ENCODE results near the gene VASH1. TPM values are rescaled to one million over a fixed set of nuclear protein-coding genes. Genes with fewer than 3 reads are reported as not detected.

The VASH1 gene
- 10 to 100 TPM; 10.3 to 19.8 TPM for total RNA-seq
- 39.3 TPM for polyA plus RNA-seq (2013, experiment 1 of 2)
- 42.6 TPM for polyA plus RNA-seq (2013, experiment 2 of 2)
- long read RNA-seq, experiment 1, partial matches to known transcripts = 0 of 3 reads
- long read RNA-seq, experiment 1, other reads (novel, unspliced or antisense) = 3 of 3 reads
- long read RNA-seq, experiment 2, full-length matches to known transcripts = 5 of 29 reads
- long read RNA-seq, experiment 2, partial matches to known transcripts = 2 of 29 reads
- long read RNA-seq, experiment 2, other reads (novel, unspliced or antisense) = 22 of 29 reads
- long read RNA-seq, experiment 3, full-length matches to known transcripts = 2 of 14 reads
- long read RNA-seq, experiment 3, partial matches to known transcripts = 1 of 14 reads
- long read RNA-seq, experiment 3, other reads (novel, unspliced or antisense) = 11 of 14 reads
- long read RNA-seq, experiment 4, partial matches to known transcripts = 0 of 3 reads
- long read RNA-seq, experiment 4, other reads (novel, unspliced or antisense) = 3 of 3 reads

GRCh38 chr14:76761136-76761959 is at the start of gene VASH1:
Gene VASH1 (plus strand): TSS chr14:76761468. CDS start chr14:76762822, 1,354 bp downstream.
- Histone ChIP-seq H3K36me3 (ENCODE audit: control insufficient read depth, insufficient read depth, low read length) (no peaks in the 10 kb centered on the region), H3K4me3 (ENCODE audit: low read length) (peak within 1 kb of the TSS; percentile 82), H3K9ac (ENCODE audit: extremely low read depth, low read length, poor library complexity, severe bottlenecking) (peak within 1 kb of the TSS; percentile 44), H3K27me3 (ENCODE audit: control insufficient read depth, insufficient read depth, low read length, poor library complexity, severe bottlenecking) (peaks cover 50% of the 10 kb centered on the region), H3K4me1 (ENCODE audit: control insufficient read depth, insufficient read depth, low read length) (no peaks in the 10 kb centered on the region), H3K9me3 (ENCODE audit: control insufficient read depth, low read length) (no peaks in the 10 kb centered on the region), H3K27ac (ENCODE audit: low read depth, low read length) (peak within 1 kb of the TSS; percentile 75)
- Mint-ChIP-seq H3K27ac (peak within 1 kb of the TSS; percentile 68), H3K4me3 (peak within 1 kb of the TSS; percentile 65), H3K36me3 (ENCODE audit: low read depth) (peaks cover 3% of the 10 kb centered on the region), H3K9me3 (no peaks in the 10 kb centered on the region), H3K27me3 (ENCODE audit: insufficient read depth) (peaks cover 79% of the 10 kb centered on the region), H3K4me1 (peaks cover 5% of the 10 kb centered on the region)
- WGBS, 2 experiments (ENCODE audit: insufficient coverage in 1 of 2, insufficient read length in 1 of 2) = 0 to 3% methylated on average over 23 to 96 of the region's 96 CpGs
- no peak for TF ChIP-seq CTCF (conservative IDR thresholded peaks at IDR 0.05)
- peak; percentile 88 for DNase-seq

DNA sequence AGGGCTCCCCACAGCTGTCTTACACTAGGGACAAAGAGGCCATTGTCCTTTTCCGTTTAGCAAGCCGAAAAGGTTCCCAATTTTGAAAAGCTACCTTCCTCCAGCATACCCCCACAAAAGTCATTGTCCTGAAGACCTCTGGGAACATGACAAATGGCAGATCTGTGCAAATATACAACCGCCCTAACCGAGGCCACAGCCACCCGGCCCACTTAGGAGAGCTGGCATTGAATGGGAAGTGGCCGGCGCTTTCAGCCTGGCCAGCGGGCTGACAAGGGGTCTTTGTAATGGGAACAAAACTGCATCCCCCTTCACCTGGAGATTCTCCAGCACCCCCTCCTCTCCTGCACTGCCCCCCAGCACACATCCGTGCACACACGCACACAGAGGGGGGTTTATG is 48.1 kb upstream of the VASH1 start:
- H3K36me3 ChIP-seq (ENCODE audit: control insufficient read depth, insufficient read depth, low read length) = no peaks in the 10 kb centered on the region
- Mint-ChIP-seq H3K4me1 (no peaks in the 10 kb centered on the region), H3K9me3 (no peaks in the 10 kb centered on the region), H3K27me3 (ENCODE audit: insufficient read depth) (peaks cover 5% of the 10 kb centered on the region), H3K4me3 (no peak overlapping the region), H3K36me3 (ENCODE audit: low read depth) (no peaks in the 10 kb centered on the region), H3K27ac (no peak overlapping the region)
- H3K9ac ChIP-seq (ENCODE audit: extremely low read depth, low read length, poor library complexity, severe bottlenecking) = no peak overlapping the region
- H3K4me1 ChIP-seq (ENCODE audit: control insufficient read depth, insufficient read depth, low read length) = no peaks in the 10 kb centered on the region
- H3K9me3 ChIP-seq (ENCODE audit: control insufficient read depth, low read length) = no peaks in the 10 kb centered on the region
- no peak for TF ChIP-seq CTCF (conservative IDR thresholded peaks at IDR 0.05)
- DNase-seq = peak; percentile 29
- H3K27ac ChIP-seq (ENCODE audit: low read depth, low read length) = no peak overlapping the region
- no peak overlapping the region for H3K4me3 ChIP-seq (ENCODE audit: low read length)
- no peaks in the 10 kb centered on the region for H3K27me3 ChIP-seq (ENCODE audit: control insufficient read depth, insufficient read depth, low read length, poor library complexity, severe bottlenecking)
- WGBS, 2 experiments (ENCODE audit: insufficient coverage in 1 of 2, insufficient read length in 1 of 2) = 88 to 95% methylated on average over 4 to 10 of the region's 10 CpGs

- no peaks in the 10 kb centered on the region for H3K4me1 ChIP-seq (ENCODE audit: control insufficient read depth, insufficient read depth, low read length)
- H3K9ac ChIP-seq (ENCODE audit: extremely low read depth, low read length, poor library complexity, severe bottlenecking) = no peak overlapping the region
- no peak for DNase-seq
- 96% methylated on average over 4 to 5 of the region's 5 CpGs for WGBS, 2 experiments (ENCODE audit: insufficient coverage in 1 of 2, insufficient read length in 1 of 2)
- Mint-ChIP-seq H3K36me3 (ENCODE audit: low read depth) (no peaks in the 10 kb centered on the region), H3K4me1 (no peaks in the 10 kb centered on the region), H3K27me3 (ENCODE audit: insufficient read depth) (peaks cover 5% of the 10 kb centered on the region), H3K4me3 (no peak overlapping the region), H3K9me3 (no peaks in the 10 kb centered on the region), H3K27ac (no peak overlapping the region)
- TF ChIP-seq CTCF (conservative IDR thresholded peaks at IDR 0.05) = no peak
- no peaks in the 10 kb centered on the region for H3K36me3 ChIP-seq (ENCODE audit: control insufficient read depth, insufficient read depth, low read length)
- no peaks in the 10 kb centered on the region for H3K27me3 ChIP-seq (ENCODE audit: control insufficient read depth, insufficient read depth, low read length, poor library complexity, severe bottlenecking)
- H3K27ac ChIP-seq (ENCODE audit: low read depth, low read length) = no peak overlapping the region
- H3K9me3 ChIP-seq (ENCODE audit: control insufficient read depth, low read length) = no peaks in the 10 kb centered on the region
- H3K4me3 ChIP-seq (ENCODE audit: low read length) = no peak overlapping the region
These were observed 46.8 kb upstream of the VASH1 start for GRCh38 chr14:76714470-76714869.
